ENCODE data around the gene MKS1. TPM values are rescaled to one million over a fixed set of nuclear protein-coding genes. Genes with fewer than 3 reads are reported as not detected.

Gene MKS1
- total RNA-seq (2022) (25.5 and 28.6 TPM in 2 replicates), Bru-seq, nascent RNA (percentile 62 among the genes with signal in this experiment), BruChase-seq, experiment 1, labeled RNA remaining after a 2-hour chase (percentile 64 among the genes with signal in this experiment), BruChase-seq, experiment 2, labeled RNA remaining after a 6-hour chase (percentile 65 among the genes with signal in this experiment)
- long read RNA-seq, transcript MKS1-202 (18 exons, 2,397 nt), result major isoform, 19 of 47 reads
- long read RNA-seq, partial matches to known transcripts, result 9 of 47 reads
- long read RNA-seq, other reads (novel, unspliced or antisense), result 18 of 47 reads

GRCh38 chr17:58219007-58219788, at the start of gene MKS1:
MKS1 (minus strand) TSS chr17:58219255; CDS start chr17:58219230, 25 bp downstream.
- peak within 1 kb of the TSS; percentile 53 for H3K4me3 ChIP-seq (ENCODE audit: low read depth, low read length)
- peak; percentile 94 to 98 for DNase-seq
- Mint-ChIP-seq H3K9me3 (ENCODE audit: unreplicated experiment) (no peaks in the 10 kb centered on the region), H3K36me3 (ENCODE audit: insufficient read depth, unreplicated experiment) (peaks cover 13% of the 10 kb centered on the region), H3K4me1 (ENCODE audit: low read depth, unreplicated experiment) (peaks cover 4% of the 10 kb centered on the region), H3K4me3 (ENCODE audit: unreplicated experiment) (peak within 1 kb of the TSS; percentile 94), H3K27ac (ENCODE audit: unreplicated experiment) (peak within 1 kb of the TSS; percentile 97), H3K27me3 (ENCODE audit: insufficient read depth, unreplicated experiment) (peaks cover 3% of the 10 kb centered on the region)
- no peaks in the 10 kb centered on the region; the same call in 1 of the 2 replicates for H3K36me3 ChIP-seq (ENCODE audit: control insufficient read depth, insufficient read depth, low read length)
- ChIA-PET POLR2A (interaction anchor here (0.7 to 1.2 kb wide), 2 partner anchors 9 to 13 kb away, joined by 3 to 4 read pairs; no protein-coding TSS in a partner anchor), CTCF (interaction anchor here (1.5 to 2.0 kb wide), 2 partner anchors 20 to 30 kb away, joined by 5 to 8 read pairs; no protein-coding TSS in a partner anchor)
- no peaks in the 10 kb centered on the region for H3K4me1 ChIP-seq
- TF ChIP-seq CTCF (IDR thresholded peaks at IDR 0.05; ENCODE audit: insufficient read depth in 1 of 2, low read depth in 1 of 2, low read length in 1 of 2, severe bottlenecking in 1 of 2, unreplicated experiment in 1 of 2), result peak; percentile 60 to 71
- no peaks in the 10 kb centered on the region for H3K27me3 ChIP-seq (replicated peaks; ENCODE audit: control insufficient read depth, insufficient read depth, low read length)
- no TSS peak for BruUV-seq (replicated peaks)
- H3K9me3 ChIP-seq, result no peaks in the 10 kb centered on the region
- intact Hi-C loops (cut with micrococcal nuclease; ENCODE audit: unreplicated experiment), result loop anchor here (1.0 kb wide), 1 partner anchor 19 kb away; no protein-coding TSS in a partner anchor

GRCh38 chr17:58268326-58268725, 49.3 kb upstream of the MKS1 start:
- intact Hi-C loops (cut with micrococcal nuclease; ENCODE audit: unreplicated experiment), result no loop called here
- H3K9me3 Mint-ChIP-seq (ENCODE audit: unreplicated experiment), result no peaks in the 10 kb centered on the region
- Histone ChIP-seq H3K27me3 (replicated peaks; ENCODE audit: control insufficient read depth, insufficient read depth, low read length) (peaks cover 2% of the 10 kb centered on the region; the same call in 1 of the 2 replicates), H3K36me3 (ENCODE audit: control insufficient read depth, insufficient read depth, low read length) (no peaks in the 10 kb centered on the region), H3K4me3 (ENCODE audit: low read depth, low read length) (no peak overlapping the region), H3K4me1 (no peaks in the 10 kb centered on the region), H3K9me3 (no peaks in the 10 kb centered on the region)
- peaks cover 19% of the 10 kb centered on the region for H3K27me3 Mint-ChIP-seq (ENCODE audit: insufficient read depth, unreplicated experiment)
- H3K4me3 Mint-ChIP-seq (ENCODE audit: unreplicated experiment), result no peak overlapping the region
- H3K4me1 Mint-ChIP-seq (ENCODE audit: low read depth, unreplicated experiment), result no peaks in the 10 kb centered on the region
- POLR2A ChIA-PET, result no interaction called here
- no TSS peak for BruUV-seq (replicated peaks)
- H3K27ac Mint-ChIP-seq (ENCODE audit: unreplicated experiment), result no peak overlapping the region
- DNase-seq, result no peak
- no peaks in the 10 kb centered on the region for H3K36me3 Mint-ChIP-seq (ENCODE audit: insufficient read depth, unreplicated experiment)
- CTCF ChIA-PET, result interaction anchor here (0.6 kb wide), 1 partner anchor 8 kb away, joined by 3 read pairs; no protein-coding TSS in a partner anchor
- no peak for TF ChIP-seq CTCF (IDR thresholded peaks at IDR 0.05; ENCODE audit: insufficient read depth in 1 of 2, low read depth in 1 of 2, low read length in 1 of 2, severe bottlenecking in 1 of 2, unreplicated experiment in 1 of 2)
